Right lung (tissue), 5 donors: ENCODE data around the gene RBM28. TPM values are rescaled to one million over a fixed set of nuclear protein-coding genes. Genes with fewer than 3 reads are reported as not detected.

Experiments used
- DNase-seq, 2 donors: peaks; one replicate each; pipeline ENCODE4 v3.0.0-alpha.2; 2013
- polyA plus RNA-seq, 5 donors: library from polyadenylated mRNA; unstranded; fragments of 120-200 nt; gene quantifications; one replicate each; pipeline versions ENCODE4 v1.2.1 to v1.2.3, GENCODE V29; 2013; ENCODE audit warnings: inconsistent platforms in 1 of 5, low replicate concordance in 1 of 5; ENCODE audit not compliant: insufficient read length in 5 of 5, insufficient read depth in 1 of 5

RBM28 gene
- polyA plus RNA-seq, 5 donors: 44.5 to 59.4 (median 57.6) TPM

DNA sequence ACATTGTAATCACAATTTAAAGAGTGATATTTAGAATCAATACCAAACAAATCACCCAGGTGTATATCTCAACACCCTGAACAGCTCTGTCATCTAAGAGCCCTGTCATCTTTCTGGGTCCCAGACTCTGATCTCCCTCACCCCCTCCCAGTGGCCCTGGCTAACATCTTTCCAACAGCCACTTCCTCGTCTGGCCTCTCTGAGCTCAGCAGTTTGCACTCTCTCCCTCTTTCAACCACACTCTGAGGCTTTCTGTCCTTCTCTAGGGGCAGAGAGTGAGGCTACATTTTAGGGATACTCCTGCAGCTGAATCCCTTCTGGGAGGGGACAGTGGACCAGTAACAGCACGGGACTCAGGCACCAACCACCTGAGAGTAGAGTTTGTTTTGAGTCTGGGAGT, 34.9 kb upstream of the RBM28 start:
- no peak for DNase-seq

GRCh38 chr7:128376077-128376476, 32.4 kb upstream of the RBM28 start:
- no peak for DNase-seq

DNA sequence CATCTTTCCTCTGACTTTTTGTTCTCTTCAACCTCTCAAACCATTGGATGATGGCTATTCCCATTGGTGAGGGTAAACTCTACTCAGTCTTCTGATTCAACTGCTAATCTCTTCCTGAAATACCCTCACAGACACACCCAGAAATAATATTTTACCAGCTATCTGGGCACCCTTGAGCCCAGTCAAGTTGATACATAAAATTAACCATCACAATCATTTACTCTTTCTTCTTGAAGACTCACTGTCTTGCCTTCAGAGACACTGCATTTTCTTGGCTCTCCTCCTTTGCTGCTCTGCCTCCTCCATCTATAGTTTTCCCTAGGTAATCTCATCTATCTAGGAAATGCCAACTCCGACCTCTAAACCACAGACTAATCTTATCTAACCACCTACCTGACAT, 30.3 kb upstream of the RBM28 start:
- DNase-seq: no peak

- DNase-seq: no peak
These were observed 29.9 kb upstream of the RBM28 start for GRCh38 chr7:128373606-128374005.

DNA sequence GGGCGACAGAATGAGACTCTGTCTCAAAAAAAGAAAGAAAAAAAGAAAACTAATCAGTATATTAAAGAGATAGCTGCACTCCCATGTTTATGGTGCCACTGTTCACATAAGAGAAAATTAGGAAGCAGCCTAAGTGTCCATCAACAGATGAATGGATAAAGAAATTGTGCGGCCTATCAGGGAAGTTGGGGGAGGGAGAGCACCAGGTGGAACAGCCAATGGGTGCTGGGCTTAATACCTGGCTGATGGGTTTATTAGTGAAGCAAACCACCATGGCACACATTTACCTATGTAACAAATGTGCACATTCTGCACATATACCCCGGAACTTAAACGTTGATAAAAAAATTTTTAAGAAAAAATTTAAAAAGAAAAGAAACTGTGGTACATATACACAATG, 26.8 kb upstream of the RBM28 start:
- no peak for DNase-seq

- DNase-seq: no peak
These were observed 23.3 kb upstream of the RBM28 start for GRCh38 chr7:128366986-128367385.

DNA sequence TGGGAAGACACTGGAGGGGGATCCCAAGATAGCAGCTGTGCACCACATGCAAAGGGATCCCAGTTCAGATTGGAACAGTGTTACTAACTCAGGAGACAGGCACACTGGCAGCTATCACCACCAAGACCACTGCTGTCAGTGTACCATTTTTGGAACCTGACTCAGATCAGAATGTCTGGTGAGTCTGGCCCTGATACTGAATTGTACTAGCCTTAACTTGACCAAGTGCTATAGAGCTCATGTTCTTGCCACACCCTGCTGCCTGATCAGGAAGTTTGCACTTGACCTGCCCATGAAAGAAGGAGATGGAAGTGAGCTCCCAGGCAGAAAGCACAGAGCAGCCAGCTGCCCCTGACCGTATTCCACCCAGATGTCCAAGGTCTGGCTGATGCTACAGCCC, 22.6 kb upstream of the RBM28 start:
- DNase-seq: no peak

- no peak for DNase-seq
These were observed 21.7 kb upstream of the RBM28 start for GRCh38 chr7:128365432-128365831.

DNA sequence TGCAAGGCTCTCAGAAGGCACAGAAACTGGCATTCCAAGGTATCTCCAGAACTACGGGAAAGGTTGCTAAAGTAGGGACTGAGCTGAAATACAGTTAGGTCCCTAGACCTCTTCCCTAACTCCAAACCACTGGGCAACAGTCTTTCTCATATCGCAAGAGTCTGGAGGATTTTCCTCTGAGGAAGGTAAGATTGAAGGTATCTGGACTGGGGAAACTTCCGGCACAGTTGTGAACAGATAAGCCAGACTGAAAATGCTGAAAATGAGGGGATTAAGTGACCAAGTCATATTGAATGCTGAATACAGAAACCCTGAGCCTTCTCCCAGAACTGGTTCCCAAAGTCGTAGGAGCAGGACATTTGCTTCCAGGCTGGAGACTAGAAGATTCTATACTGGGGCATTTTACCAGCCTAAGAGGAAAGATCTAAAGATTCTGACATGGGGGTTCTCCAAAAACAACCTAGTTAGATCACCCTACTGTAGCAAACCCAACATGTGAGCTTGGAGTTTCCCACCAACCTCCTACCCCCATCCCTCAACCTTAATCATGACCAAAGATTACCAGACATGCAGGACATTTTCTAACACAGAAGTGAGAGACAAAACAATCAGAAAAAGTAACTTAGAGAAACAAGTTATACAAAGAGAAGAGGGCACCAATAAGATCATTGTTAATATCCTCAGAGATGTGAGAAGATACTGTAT, 20.6 kb upstream of the RBM28 start:
- no peak for DNase-seq

- no peak for DNase-seq
These were observed 19.6 kb upstream of the RBM28 start for GRCh38 chr7:128363261-128363721.

GRCh38 chr7:128362670-128363069, 19.0 kb upstream of the RBM28 start:
- no peak for DNase-seq

DNA sequence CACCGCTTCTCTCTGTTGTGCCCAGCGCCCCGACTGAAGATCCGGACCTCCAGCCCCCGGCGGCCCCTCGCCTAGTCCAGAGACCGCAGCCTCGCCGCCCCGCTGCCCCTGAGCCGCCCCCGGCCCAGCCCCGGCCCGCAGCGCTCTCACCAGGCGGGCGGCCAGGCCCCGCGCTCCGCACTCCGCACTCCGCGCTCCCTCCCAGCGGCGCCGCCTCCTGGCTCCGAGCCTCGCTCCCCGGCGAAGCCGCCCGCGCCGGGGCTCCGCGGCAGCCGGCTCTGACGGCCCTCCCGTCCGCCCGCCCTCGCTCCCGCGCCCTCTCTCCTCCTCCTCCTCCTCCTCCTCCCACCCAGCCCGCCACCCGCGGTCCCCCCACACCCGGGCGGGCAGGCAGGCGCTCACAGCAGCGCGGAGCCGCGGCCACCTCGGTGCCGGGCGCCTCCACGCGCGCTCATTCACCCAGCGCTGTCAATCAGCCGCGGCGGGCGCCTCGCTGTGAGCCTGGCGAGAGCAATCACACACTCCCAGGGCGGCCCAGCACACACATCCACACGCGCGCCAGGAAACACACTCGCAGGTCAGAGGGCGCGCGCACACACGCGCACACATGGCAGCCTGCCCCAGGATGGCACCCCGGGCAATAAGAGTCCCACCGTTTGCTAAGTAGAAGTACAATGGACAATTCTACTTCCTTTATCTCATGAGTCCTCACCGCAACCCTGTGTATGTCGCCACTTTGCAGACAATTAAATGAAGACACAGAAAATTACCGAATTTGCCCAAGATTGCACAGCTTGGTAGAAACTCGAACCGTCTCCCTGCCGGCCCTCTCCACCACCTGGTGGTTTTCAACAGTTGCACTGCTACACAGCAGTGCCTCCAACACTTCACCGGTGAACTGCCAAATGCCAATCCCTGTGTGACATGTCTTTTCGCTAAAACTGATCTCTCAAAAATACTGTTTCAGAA, 18.0 kb upstream of the RBM28 start, which contains the start of gene PRRT4:
PRRT4 (minus strand) TSS at position 280 of the 969 bp plus-strand sequence.
- DNase-seq: peak; percentile 39 to 44

- no peak for DNase-seq
These were observed 16.6 kb upstream of the RBM28 start for GRCh38 chr7:128360359-128360678.

- no peak for DNase-seq
These were observed 16.2 kb upstream of the RBM28 start for GRCh38 chr7:128359939-128360338.

- DNase-seq: no peak
These were observed 15.6 kb upstream of the RBM28 start for GRCh38 chr7:128359336-128359735.

- no peak for DNase-seq
These were observed 14.5 kb upstream of the RBM28 start for GRCh38 chr7:128358233-128358632.

DNA sequence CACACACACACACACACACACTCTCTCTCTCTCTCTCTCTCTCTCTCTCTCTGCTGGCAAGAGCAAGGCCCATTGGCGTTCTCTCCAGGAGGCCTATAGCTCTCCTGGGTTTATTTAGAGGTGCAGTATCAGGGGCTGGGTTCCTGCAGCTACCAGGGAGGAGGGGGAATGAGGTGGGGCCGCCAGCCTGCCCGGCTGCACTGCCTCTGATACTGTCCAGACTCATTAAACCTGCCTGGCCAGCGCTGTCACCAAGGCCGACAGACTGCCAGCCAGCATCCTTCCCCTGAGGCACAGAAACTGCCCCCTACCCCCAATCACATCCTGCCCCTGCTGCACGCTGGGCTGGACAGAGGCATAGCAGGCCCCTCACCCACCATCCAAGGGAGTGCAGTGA, 13.5 kb upstream of the RBM28 start:
- no peak for DNase-seq

- DNase-seq: no peak
These were observed 13.0 kb upstream of the RBM28 start for GRCh38 chr7:128356546-128357216.

- no peak for DNase-seq
These were observed 9.9 kb upstream of the RBM28 start for GRCh38 chr7:128353610-128354009.

- no peak for DNase-seq
These were observed 9.5 kb upstream of the RBM28 start for GRCh38 chr7:128353189-128353588.

GRCh38 chr7:128352636-128353035, 8.9 kb upstream of the RBM28 start:
- DNase-seq: no peak

DNA sequence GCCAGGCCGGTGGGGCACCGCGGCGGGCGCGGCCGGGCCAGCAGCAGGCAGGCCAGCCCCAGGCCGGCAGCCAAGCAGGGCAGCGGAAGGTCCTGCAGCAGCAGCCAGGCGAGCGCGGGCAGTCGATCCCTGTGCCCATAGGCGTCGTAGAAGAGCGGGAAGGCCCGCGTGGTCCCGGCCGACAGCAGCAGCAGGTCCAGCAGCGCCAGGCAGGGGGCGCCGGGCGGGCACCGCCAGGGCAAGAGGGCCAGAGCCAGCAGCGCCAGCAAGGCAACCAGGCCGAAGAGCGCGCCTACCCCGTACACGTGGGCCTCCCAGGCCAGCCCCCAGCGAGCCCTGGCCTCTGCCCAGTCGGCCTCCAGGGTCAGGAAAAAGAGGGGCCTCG, 8.4 kb upstream of the RBM28 start:
- DNase-seq: no peak
